ENCODE data around the gene ARL16.

DNA sequence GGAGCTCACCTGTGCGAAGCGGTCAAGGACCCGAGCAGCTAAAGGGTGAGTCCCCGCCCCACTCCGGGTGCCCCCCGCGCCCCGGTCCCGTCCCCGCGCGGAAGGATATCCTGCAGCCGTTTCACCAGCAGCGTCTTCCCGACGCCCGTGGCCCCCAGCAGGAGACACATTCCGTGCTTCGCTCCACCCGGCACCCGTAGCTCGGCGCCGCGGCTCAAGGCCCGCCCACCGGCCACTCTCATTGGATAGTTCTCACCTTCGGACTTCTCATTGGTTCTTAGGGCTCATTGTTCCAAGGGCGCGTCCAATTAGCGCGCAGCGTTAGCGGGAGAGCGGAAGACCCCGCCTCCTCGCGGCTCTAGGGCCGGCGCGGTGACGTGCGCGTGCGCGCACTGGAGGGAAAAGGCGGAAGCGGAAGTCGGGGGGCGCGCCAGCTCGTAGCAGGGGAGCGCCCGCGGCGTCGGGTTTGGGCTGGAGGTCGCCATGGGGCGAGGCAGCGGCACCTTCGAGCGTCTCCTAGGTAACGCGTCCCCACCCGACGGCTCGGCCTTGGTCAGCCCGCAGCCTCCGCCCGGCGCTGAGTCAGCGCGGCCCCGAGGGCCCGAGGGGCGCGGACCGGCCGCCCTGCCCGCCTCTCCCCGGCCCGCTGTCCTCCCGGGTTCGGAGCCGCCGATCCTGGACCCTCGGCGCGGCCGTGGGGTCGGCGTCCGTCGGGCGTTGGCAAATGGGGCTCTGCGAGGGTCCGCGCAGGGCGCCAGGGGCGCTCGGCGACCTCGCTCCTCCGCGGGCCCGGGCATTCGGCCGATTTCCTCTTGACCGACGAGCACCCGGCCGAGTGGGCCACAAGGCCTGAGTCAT lies at the start of gene ARL16, which contains the start of gene HGS:
- TF ChIP-seq, protein P1, sequence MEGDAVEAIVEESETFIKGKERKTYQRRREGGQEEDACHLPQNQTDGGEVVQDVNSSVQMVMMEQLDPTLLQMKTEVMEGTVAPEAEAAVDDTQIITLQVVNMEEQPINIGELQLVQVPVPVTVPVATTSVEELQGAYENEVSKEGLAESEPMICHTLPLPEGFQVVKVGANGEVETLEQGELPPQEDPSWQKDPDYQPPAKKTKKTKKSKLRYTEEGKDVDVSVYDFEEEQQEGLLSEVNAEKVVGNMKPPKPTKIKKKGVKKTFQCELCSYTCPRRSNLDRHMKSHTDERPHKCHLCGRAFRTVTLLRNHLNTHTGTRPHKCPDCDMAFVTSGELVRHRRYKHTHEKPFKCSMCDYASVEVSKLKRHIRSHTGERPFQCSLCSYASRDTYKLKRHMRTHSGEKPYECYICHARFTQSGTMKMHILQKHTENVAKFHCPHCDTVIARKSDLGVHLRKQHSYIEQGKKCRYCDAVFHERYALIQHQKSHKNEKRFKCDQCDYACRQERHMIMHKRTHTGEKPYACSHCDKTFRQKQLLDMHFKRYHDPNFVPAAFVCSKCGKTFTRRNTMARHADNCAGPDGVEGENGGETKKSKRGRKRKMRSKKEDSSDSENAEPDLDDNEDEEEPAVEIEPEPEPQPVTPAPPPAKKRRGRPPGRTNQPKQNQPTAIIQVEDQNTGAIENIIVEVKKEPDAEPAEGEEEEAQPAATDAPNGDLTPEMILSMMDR (IDR thresholded peaks at IDR 0.05), result no peak
- TF ChIP-seq POLR2A (IDR thresholded peaks at IDR 0.05), result no peak

Data from testis (tissue), 2 donors.